HG03196 (cell line): ENCODE measurements around the gene NAT14.

ENCODE experiments used
- ATAC-seq: cut with Tn5 transposase; IDR thresholded peaks from one replicate; pipeline ENCODE4 v1.9.1; 2021; ENCODE audit not compliant: unreplicated experiment

The NAT14 gene

GRCh38 chr19:55500368-55500952 lies 15.5 kb downstream of the NAT14 start:
- ATAC-seq, result no peak

GRCh38 chr19:55502197-55502952 lies 17.4 kb downstream of the NAT14 start:
- no peak for ATAC-seq

- ATAC-seq, result no peak
These were observed 18.1 kb downstream of the NAT14 start for GRCh38 chr19:55503157-55503501.

- peak; percentile 90 for ATAC-seq
These were observed 18.7 kb downstream of the NAT14 start for GRCh38 chr19:55503502-55504251.

- no peak for ATAC-seq
These were observed 19.2 kb downstream of the NAT14 start for GRCh38 chr19:55504252-55504603.

- ATAC-seq, result no peak
These were observed 20.0 kb downstream of the NAT14 start for GRCh38 chr19:55504981-55505380.

- ATAC-seq, result no peak
These were observed 23.1 kb downstream of the NAT14 start for GRCh38 chr19:55508120-55508519.

- ATAC-seq, result peak; percentile 96
These were observed 32.1 kb downstream of the NAT14 start for GRCh38 chr19:55516878-55517620.

GRCh38 chr19:55519451-55520311 lies 34.7 kb downstream of the NAT14 start:
- no peak for ATAC-seq

GRCh38 chr19:55520691-55521292 lies 35.8 kb downstream of the NAT14 start:
- ATAC-seq, result no peak

- ATAC-seq, result no peak
These were observed 40.5 kb downstream of the NAT14 start for GRCh38 chr19:55525289-55526101.

GRCh38 chr19:55526216-55527196 lies 41.5 kb downstream of the NAT14 start:
- ATAC-seq, result no peak

GRCh38 chr19:55527197-55528029 lies 42.4 kb downstream of the NAT14 start:
- no peak for ATAC-seq

- ATAC-seq, result no peak
These were observed 43.2 kb downstream of the NAT14 start for GRCh38 chr19:55528030-55528803.

GRCh38 chr19:55529636-55530234 lies 44.7 kb downstream of the NAT14 start:
- no peak for ATAC-seq

GRCh38 chr19:55530996-55531395 lies 46.0 kb downstream of the NAT14 start:
- no peak for ATAC-seq
